ENCODE data around the gene AKAP13.

GRCh38 chr15:85692321-85692720 lies 311.9 kb downstream of the AKAP13 start:
- TF ChIP-seq GATA3 (IDR thresholded peaks at IDR 0.05; ENCODE audit: low read depth, low read length) (no peak), GATA2 (IDR thresholded peaks at IDR 0.05; ENCODE audit: low read depth, low read length) (no peak)
